K562 (cell line): ENCODE data around the gene SAMD13. TPM values are rescaled to one million over a fixed set of nuclear protein-coding genes. Genes with fewer than 3 reads are reported as not detected.

Experiments used
- EZH2 ChIP-seq: IDR thresholded peaks from 2 replicates; pipeline ENCODE4 v1.6.1; 2012; ENCODE audit warnings: low read depth, mild to moderate bottlenecking, inconsistent platforms, low read length, borderline replicate concordance
- HDAC6 ChIP-seq: IDR thresholded peaks from 2 replicates; pipeline ENCODE4 v1.6.1; 2012; ENCODE audit warnings: low read depth, mild to moderate bottlenecking, control low read depth, inconsistent platforms, low read length, moderate library complexity
- KLF6 ChIP-seq: fragments of 250-450 bp; sonication (Bioruptor Pico); IDR thresholded peaks from 2 replicates; pipeline ENCODE4 v1.4.0; 2020; ENCODE audit warnings: mild to moderate bottlenecking, moderate library complexity, borderline replicate concordance
- MECOM ChIP-seq: fragments of 250-450 bp; sonication (Bioruptor Pico); IDR thresholded peaks from 2 replicates; pipeline ENCODE4 v1.8.0; 2022; ENCODE audit warnings: inconsistent platforms
- RBBP5 ChIP-seq: fragments of 200-600 bp; sonication (generic); IDR thresholded peaks from 2 replicates; pipeline ENCODE4 v1.6.1; 2012; ENCODE audit warnings: borderline replicate concordance, mild to moderate bottlenecking, low read length, control low read depth, inconsistent platforms; ENCODE audit not compliant: insufficient read depth, poor library complexity, severe bottlenecking
- SREBF1 ChIP-seq: fragments of 150-350 bp; IDR thresholded peaks from 2 replicates; pipeline ENCODE4 v1.6.1; 2014; ENCODE audit warnings: antibody characterized with exemption, low read depth, low read length, borderline replicate concordance
- ZNF280B ChIP-seq: fragments of 250-450 bp; sonication (Bioruptor Pico); IDR thresholded peaks from 2 replicates; pipeline ENCODE4 v1.5.1; 2021; ENCODE audit warnings: mild to moderate bottlenecking
- ZNF384 ChIP-seq: IDR thresholded peaks from 2 replicates; pipeline ENCODE4 v1.6.1; 2012; ENCODE audit warnings: low read depth, low read length, improper control_type of control experiment
- ZNF561 ChIP-seq: fragments of 450-650 bp; formaldehyde crosslinking; conservative IDR thresholded peaks from 2 replicates; pipeline ENCODE4 v1.4.0; 2020; ENCODE audit warnings: mild to moderate bottlenecking, moderate library complexity
- polyA plus RNA-seq, 8 experiments: library from polyadenylated mRNA; depleted of rRNA in 4 of 8; stranded (reverse) in 5 of 8; unstranded in 3 of 8; fragments of >200 nt; fragmentation: Nextera tagmentation in 2 of 8; fragmentation: Illumina TruSeq in 1 of 8; extraction: Ambion mirVana in 2 of 8; extraction: Trizol in 1 of 8; gene quantifications; 2 replicates each; pipeline versions ENCODE4 v1.2.1 to v1.2.3, GENCODE V29; 2011 to 2014; ENCODE audit warnings: inconsistent platforms in 1 of 8, missing spikeins in 1 of 8
- total RNA-seq, 7 experiments: library from RNA; depleted of rRNA in 6 of 7; stranded (reverse); fragments of >200 nt in 6 of 7; fragmentation: Illumina TruSeq in 2 of 7; extraction: Trizol in 2 of 7; gene quantifications; 2 replicates each; pipeline versions ENCODE4 v1.2.1 to v1.2.3, GENCODE V29; 2011 to 2021; ENCODE audit warnings: low replicate concordance in 1 of 7
- TF ChIP-seq, protein P1 (sequence below): sonication (generic); formaldehyde crosslinking; IDR thresholded peaks from 2 replicates; pipeline ENCODE4 v1.8.1; 2022; ENCODE audit warnings: missing genetic modification reagents

The SAMD13 gene
- total and polyA plus RNA-seq, 9 of the 15 experiments (the other 6 are each of a cell fraction or from before 2014, with no cell fraction given), result 0.78 to 2.7 (median 1.00) TPM

GRCh38 chr1:84379138-84379916 lies 77.8 kb downstream of the SAMD13 start (continued):
- TF ChIP-seq, protein P1, sequence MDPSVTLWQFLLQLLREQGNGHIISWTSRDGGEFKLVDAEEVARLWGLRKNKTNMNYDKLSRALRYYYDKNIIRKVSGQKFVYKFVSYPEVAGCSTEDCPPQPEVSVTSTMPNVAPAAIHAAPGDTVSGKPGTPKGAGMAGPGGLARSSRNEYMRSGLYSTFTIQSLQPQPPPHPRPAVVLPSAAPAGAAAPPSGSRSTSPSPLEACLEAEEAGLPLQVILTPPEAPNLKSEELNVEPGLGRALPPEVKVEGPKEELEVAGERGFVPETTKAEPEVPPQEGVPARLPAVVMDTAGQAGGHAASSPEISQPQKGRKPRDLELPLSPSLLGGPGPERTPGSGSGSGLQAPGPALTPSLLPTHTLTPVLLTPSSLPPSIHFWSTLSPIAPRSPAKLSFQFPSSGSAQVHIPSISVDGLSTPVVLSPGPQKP, result no peak
- TF ChIP-seq ZNF561 (CRISPR knock-in tag) (no peak), KLF6 (CRISPR knock-in tag) (no peak), EZH2 (no peak), ZNF280B (no peak), ZNF384 (no peak), MECOM (no peak), SREBF1 (no peak), HDAC6 (no peak), RBBP5 (no peak)
